Uterus (tissue), 2 donors: ENCODE measurements around the gene TNFRSF4.

Experiments used
- CTCF ChIP-seq, 4 experiments: fragments of 200-600 bp in 2 of 4; fragments of 450-650 bp in 2 of 4; sonication (generic) in 2 of 4; IDR thresholded peaks; one replicate each; pipeline ENCODE4 v1.5.1; 2016 to 2019; ENCODE audit warnings: antibody characterized with exemption in 4 of 4, mild to moderate bottlenecking in 2 of 4, moderate library complexity in 1 of 4
- POLR2A ChIP-seq, 2 donors: fragments of 450-650 bp; IDR thresholded peaks; one replicate each; pipeline ENCODE4 v1.6.1; 2016; ENCODE audit warnings: antibody characterized with exemption in 2 of 2, mild to moderate bottlenecking in 1 of 2, moderate library complexity in 1 of 2

- TF ChIP-seq CTCF (IDR thresholded peaks at IDR 0.05) (no peak), POLR2A (IDR thresholded peaks at IDR 0.05) (no peak)
Observed at GRCh38 chr1:1185101-1185765, 28.7 kb downstream of the TNFRSF4 start.
